ENCODE measurements around the gene MECR. TPM values are rescaled to one million over a fixed set of nuclear protein-coding genes. Genes with fewer than 3 reads are reported as not detected.

MECR gene
- total RNA-seq, 4 donors from 2014 or later: 18.7 to 34.9 (median 20.1) TPM

GRCh38 chr1:29172415-29172939 is 58.3 kb downstream of the MECR start:
- no peak for TF ChIP-seq CTCF (IDR thresholded peaks at IDR 0.05; ENCODE audit: low read depth)

- no peak for TF ChIP-seq CTCF (IDR thresholded peaks at IDR 0.05; ENCODE audit: low read depth)
These were observed 59.2 kb downstream of the MECR start for GRCh38 chr1:29171521-29171920.

- TF ChIP-seq CTCF (IDR thresholded peaks at IDR 0.05; ENCODE audit: low read depth): no peak
These were observed 59.6 kb downstream of the MECR start for GRCh38 chr1:29171089-29171488.

GRCh38 chr1:29169976-29170375 is 60.8 kb downstream of the MECR start:
- no peak for TF ChIP-seq CTCF (IDR thresholded peaks at IDR 0.05; ENCODE audit: low read depth)

GRCh38 chr1:29167904-29168303 is 62.8 kb downstream of the MECR start:
- TF ChIP-seq CTCF (IDR thresholded peaks at IDR 0.05; ENCODE audit: low read depth): no peak

- no peak for TF ChIP-seq CTCF (IDR thresholded peaks at IDR 0.05; ENCODE audit: low read depth)
These were observed 64.3 kb downstream of the MECR start for GRCh38 chr1:29166291-29166878.

- no peak for TF ChIP-seq CTCF (IDR thresholded peaks at IDR 0.05; ENCODE audit: low read depth)
These were observed 66.1 kb downstream of the MECR start for GRCh38 chr1:29164588-29164987.

Data from subcutaneous adipose tissue (tissue), 4 donors.